Measurements from ENCODE around the gene ATP13A3. TPM values are rescaled to one million over a fixed set of nuclear protein-coding genes. Genes with fewer than 3 reads are reported as not detected.

The ATP13A3 gene
- total and polyA plus RNA-seq, 2 of the 4 experiments (the other 2 are of a cell fraction), result 48.1 to 154 TPM

- TF ChIP-seq NFE2L2 (IDR thresholded peaks at IDR 0.05; ENCODE audit: low read depth, low read length), result no peak
- no peak for TF ChIP-seq RAD21 (IDR thresholded peaks at IDR 0.05; ENCODE audit: low read length)
- TF ChIP-seq RFX5 (IDR thresholded peaks at IDR 0.05; ENCODE audit: low read depth, low read length), result no peak
These were observed 14.9 kb downstream of the ATP13A3 start (continued) for GRCh38 chr3:194471863-194472262.

- peaks cover 2% of the 10 kb centered on the region for H3K36me3 ChIP-seq (ENCODE audit: control insufficient read depth, insufficient read depth, low read length)
- H4K8ac ChIP-seq (ENCODE audit: low read depth in 2 of 2, low read length in 2 of 2), result 0 out of 4 replicates have a peak overlapping the region, but pooled peaks of 1 of the 2 experiments have one; percentile 33
- in situ Hi-C loops (cut with MboI; ENCODE audit: low sequenced_read_pairs), result no loop called here
- peak overlapping the region; percentile 29; the same call in 1 of the 2 replicates for H3K18ac ChIP-seq (ENCODE audit: low read depth, low read length)
- H2BK20ac ChIP-seq (ENCODE audit: low read depth, low read length), result no peak overlapping the region
- peak overlapping the region; percentile 11 for H2BK5ac ChIP-seq (ENCODE audit: low read depth, low read length, poor library complexity, severe bottlenecking)
- POLR2A ChIA-PET (ENCODE audit: unreplicated experiment), result no interaction called here
- WGBS, 2 experiments (ENCODE audit: extremely low coverage in 2 of 2, insufficient read length in 1 of 2), result no CpG with 5 or more reads among the region's 4 CpGs
- H3K9me1 ChIP-seq (ENCODE audit: insufficient read depth, low read length), result peaks cover 8% of the 10 kb centered on the region; the same call in 1 of the 2 replicates
- DNase-seq (no peak), ATAC-seq (ENCODE audit: low read depth) (no peak)
- no peak overlapping the region for H3K27ac ChIP-seq (ENCODE audit: insufficient read depth, low read length)
- H2AFZ ChIP-seq (replicated peaks; ENCODE audit: low read length, poor library complexity), result no peak overlapping the region
- CTCF ChIA-PET, result interaction anchor here (0.7 to 3.8 kb wide), 4 partner anchors 14 to 123 kb away, joined by 3 to 32 read pairs (median 8); no protein-coding TSS in a partner anchor
- H3K56ac ChIP-seq (ENCODE audit: extremely low read depth, insufficient read depth, low read length), result no peak overlapping the region
- dilution Hi-C loops (cut with HindIII; ENCODE audit: low sequenced_read_pairs, unreplicated experiment), result no loop called here
- no peak overlapping the region for H3K4ac ChIP-seq (ENCODE audit: low read depth, low read length)
- peak overlapping the region; percentile 18; the same call in 1 of the 2 replicates for H4K5ac ChIP-seq (ENCODE audit: low read depth, low read length)
- H4K91ac ChIP-seq (ENCODE audit: insufficient read depth, low read depth, low read length), result no peak overlapping the region
- H2AK9ac ChIP-seq (replicated peaks; ENCODE audit: low read depth, low read length, poor library complexity), result no peak overlapping the region
- H3K14ac ChIP-seq (replicated peaks; ENCODE audit: low read depth, low read length), result peak overlapping the region; percentile 7; the same call in 1 of the 2 replicates
- H3K4me3 ChIP-seq (ENCODE audit: insufficient read depth, low read depth, low read length), result no peak overlapping the region
- 0 out of 2 replicates have a peak overlapping the region, but pooled peaks have one; percentile 64 for H2AK5ac ChIP-seq (ENCODE audit: low read depth, low read length)
- H3K4me1 ChIP-seq (ENCODE audit: control insufficient read depth, insufficient read depth, low read length), result peaks cover 13% of the 10 kb centered on the region
- BruUV-seq (replicated peaks), result no TSS peak
- H3K79me1 ChIP-seq (ENCODE audit: low read depth in 1 of 2, low read length in 2 of 2), result peaks cover 0 to 36% of the 10 kb centered on the region in 2 experiments; a peak in 3 of 4 replicates
- H4K20me1 ChIP-seq (ENCODE audit: insufficient read depth, low read length), result peaks cover 71% of the 10 kb centered on the region
- H3K9ac ChIP-seq (ENCODE audit: low read depth, low read length), result no peak overlapping the region; the same call in 1 of the 2 replicates
- intact Hi-C loops (cut with micrococcal nuclease), result no loop called here
- H3K23ac ChIP-seq (ENCODE audit: low read depth, low read length), result peak overlapping the region; percentile 31; the same call in 1 of the 2 replicates
- no peaks in the 10 kb centered on the region for H3K9me3 ChIP-seq (ENCODE audit: control insufficient read depth, insufficient read depth, low read length)
- TF ChIP-seq RAD21 (IDR thresholded peaks at IDR 0.05; ENCODE audit: low read length) (no peak), RFX5 (IDR thresholded peaks at IDR 0.05; ENCODE audit: low read depth, low read length) (no peak), SMC3 (IDR thresholded peaks at IDR 0.05; ENCODE audit: low read depth, low read length) (no peak), USF2 (IDR thresholded peaks at IDR 0.05; ENCODE audit: low read depth, low read length) (no peak), POLR2A (IDR thresholded peaks at IDR 0.05; ENCODE audit: low read depth, low read length) (no peak), FOS (IDR thresholded peaks at IDR 0.05; ENCODE audit: low read depth, low read length) (no peak), CEBPB (IDR thresholded peaks at IDR 0.05; ENCODE audit: low read depth, low read length) (no peak), MXI1 (IDR thresholded peaks at IDR 0.05; ENCODE audit: borderline replicate concordance, low read depth, low read length) (no peak)
- H3K27me3 ChIP-seq (ENCODE audit: control insufficient read depth, insufficient read depth, low read length), result no peaks in the 10 kb centered on the region
- peak overlapping the region; percentile 22; the same call in 1 of the 2 replicates for H3K4me2 ChIP-seq (ENCODE audit: low read depth, low read length)
- no peak overlapping the region for H2BK15ac ChIP-seq (ENCODE audit: low read depth, low read length)
- H2BK120ac ChIP-seq (ENCODE audit: low read depth, low read length), result no peak overlapping the region
These were observed 16.2 kb downstream of the ATP13A3 start for GRCh38 chr3:194470615-194471014.

Measured in IMR-90 (cell line).